Lung (tissue), 12 donors: ENCODE results near the gene ARHGAP15. TPM values are rescaled to one million over a fixed set of nuclear protein-coding genes. Genes with fewer than 3 reads are reported as not detected.
A peak's percentile ranks its signal among the peaks of the same experiment; 100 is the strongest.

ENCODE experiments used
- ATAC-seq: fragments of 200-7000 bp; cut with Tn5 transposase; one replicate; pipeline ENCODE4 v1.9.1; 2020; ENCODE audit warnings: moderate number of reproducible peaks; ENCODE audit not compliant: insufficient read depth, low FRiP score
- DNase-seq, 3 donors: peaks; one replicate each; pipeline ENCODE4 v3.0.0-alpha.2; 2013 to 2017
- H3K27ac ChIP-seq, 2 donors: one replicate each; pipeline ENCODE4 v1.5.1; 2013; ENCODE audit warnings: mild to moderate bottlenecking in 2 of 2, moderate library complexity in 2 of 2, control low read depth in 1 of 2, inconsistent platforms in 1 of 2, low read depth in 1 of 2, low read length in 1 of 2
- H3K27me3 ChIP-seq, 3 donors: one replicate each; pipeline ENCODE4 v1.5.1; 2013; ENCODE audit warnings: low read length in 2 of 3; ENCODE audit not compliant: control insufficient read depth in 3 of 3, insufficient read depth in 3 of 3
- H3K36me3 ChIP-seq, 4 donors: one replicate each; pipeline ENCODE4 v1.5.1; 2013; ENCODE audit warnings: low read length in 4 of 4, mild to moderate bottlenecking in 1 of 4, moderate library complexity in 1 of 4; ENCODE audit not compliant: control insufficient read depth in 4 of 4, insufficient read depth in 4 of 4
- H3K4me1 ChIP-seq, 5 donors: one replicate each; pipeline ENCODE4 v1.5.1; 2013; ENCODE audit warnings: low read length in 5 of 5, mild to moderate bottlenecking in 2 of 5, moderate library complexity in 1 of 5; ENCODE audit not compliant: control insufficient read depth in 5 of 5, insufficient read depth in 5 of 5
- H3K4me3 ChIP-seq: one replicate; pipeline ENCODE4 v1.5.1; 2013; ENCODE audit warnings: mild to moderate bottlenecking, control low read depth, moderate library complexity
- H3K9ac ChIP-seq, 2 donors: one replicate each; pipeline ENCODE4 v1.5.1; 2013; ENCODE audit warnings: low read length in 2 of 2, control low read depth in 1 of 2; ENCODE audit not compliant: insufficient read depth in 1 of 2
- H3K9me3 ChIP-seq, 4 donors: one replicate each; pipeline ENCODE4 v1.5.1; 2013; ENCODE audit warnings: low read length in 3 of 4, mild to moderate bottlenecking in 1 of 4, moderate library complexity in 1 of 4; ENCODE audit not compliant: control insufficient read depth in 4 of 4, insufficient read depth in 3 of 4
- WGBS, 2 donors: extraction: QIAGEN DNeasy Blood & Tissue Kit; methylation state at CpG; one replicate each; pipeline ENCODE4 v1.1.7; 2013; 5-methylcytosine and 5-hydroxymethylcytosine counted together
- polyA plus RNA-seq, 2 donors: library from polyadenylated mRNA; stranded (reverse); fragments of 200-250 nt; gene quantifications; one replicate each; pipeline ENCODE4 v1.2.1, GENCODE V29; 2013
- total RNA-seq, 2 donors: library from RNA; depleted of rRNA in 1 of 2; stranded (reverse); fragments of >200 nt in 1 of 2; gene quantifications; one replicate each; pipeline ENCODE4 v1.2.1, GENCODE V29; 2014 to 2021
- TF ChIP-seq, protein P1 (sequence below): IDR thresholded peaks from 2 replicates; pipeline ENCODE4 v1.5.1; 2012; ENCODE audit warnings: mild to moderate bottlenecking; ENCODE audit errors: control extremely low read depth, extremely low read depth
- donor health status: control.
- donor health status: control.
- donor health status: Bipolar disorder and iron deficiency.
- donor health status: healthy.
- donor health status: DM: yes; HTN: yes; CAD: no.

The ARHGAP15 gene
- total and polyA plus RNA-seq, 4 donors: 5.9 to 74.3 (median 13.2) TPM

GRCh38 chr2:143504397-143504796 lies 375.2 kb downstream of the ARHGAP15 start:
- WGBS, 2 donors: 94 to 97% methylated on average over 2 of the region's 2 CpGs
- TF ChIP-seq, protein P1, sequence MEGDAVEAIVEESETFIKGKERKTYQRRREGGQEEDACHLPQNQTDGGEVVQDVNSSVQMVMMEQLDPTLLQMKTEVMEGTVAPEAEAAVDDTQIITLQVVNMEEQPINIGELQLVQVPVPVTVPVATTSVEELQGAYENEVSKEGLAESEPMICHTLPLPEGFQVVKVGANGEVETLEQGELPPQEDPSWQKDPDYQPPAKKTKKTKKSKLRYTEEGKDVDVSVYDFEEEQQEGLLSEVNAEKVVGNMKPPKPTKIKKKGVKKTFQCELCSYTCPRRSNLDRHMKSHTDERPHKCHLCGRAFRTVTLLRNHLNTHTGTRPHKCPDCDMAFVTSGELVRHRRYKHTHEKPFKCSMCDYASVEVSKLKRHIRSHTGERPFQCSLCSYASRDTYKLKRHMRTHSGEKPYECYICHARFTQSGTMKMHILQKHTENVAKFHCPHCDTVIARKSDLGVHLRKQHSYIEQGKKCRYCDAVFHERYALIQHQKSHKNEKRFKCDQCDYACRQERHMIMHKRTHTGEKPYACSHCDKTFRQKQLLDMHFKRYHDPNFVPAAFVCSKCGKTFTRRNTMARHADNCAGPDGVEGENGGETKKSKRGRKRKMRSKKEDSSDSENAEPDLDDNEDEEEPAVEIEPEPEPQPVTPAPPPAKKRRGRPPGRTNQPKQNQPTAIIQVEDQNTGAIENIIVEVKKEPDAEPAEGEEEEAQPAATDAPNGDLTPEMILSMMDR: no peak
- Histone ChIP-seq H3K4me3 (no peak overlapping the region), H3K27me3 (no peaks in the 10 kb centered on the region), H3K9ac (no peak overlapping the region), H3K9me3 (no peaks in the 10 kb centered on the region), H3K36me3 (peaks cover 0 to 6% (median under 1%) of the 10 kb centered on the region in 4 donors), H3K27ac (peak overlapping the region in 1 of 2 donors; percentile 5), H3K4me1 (peaks cover 0 to 27% (median 9%) of the 10 kb centered on the region in 5 donors)
- ATAC-seq: no peak
- DNase-seq: no peak

DNA sequence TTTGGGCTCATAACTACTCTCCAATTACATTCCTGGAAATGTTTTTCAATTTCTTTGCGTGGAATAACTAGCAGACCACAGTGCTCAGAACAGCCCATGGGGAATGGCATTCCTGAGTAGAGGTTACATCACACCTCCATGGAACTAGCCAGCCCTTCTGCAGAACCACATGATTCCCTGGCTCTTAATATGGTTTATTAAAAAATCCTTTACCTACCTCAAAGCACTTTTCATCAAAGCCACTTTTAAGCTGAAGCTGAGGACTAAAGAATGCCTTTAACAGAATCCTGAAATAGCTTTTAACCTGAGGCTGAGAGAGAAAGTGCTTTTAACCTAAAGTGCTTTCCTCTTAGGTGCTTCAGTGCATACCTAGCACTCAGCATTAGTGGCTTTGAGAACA lies 376.3 kb downstream of the ARHGAP15 start:
- H3K36me3 ChIP-seq: peaks cover 0 to 6% (median under 1%) of the 10 kb centered on the region in 4 donors
- no peaks in the 10 kb centered on the region for H3K27me3 ChIP-seq
- no peaks in the 10 kb centered on the region for H3K9me3 ChIP-seq
- no peak overlapping the region for H3K27ac ChIP-seq
- DNase-seq: peak; percentile 33 to 80 (median 58)
- TF ChIP-seq, protein P1: no peak
- H3K4me3 ChIP-seq: no peak overlapping the region
- H3K4me1 ChIP-seq: peaks cover 0 to 20% (median 4%) of the 10 kb centered on the region in 5 donors
- ATAC-seq: peak; percentile 69
- WGBS, 2 donors: 71 to 85% methylated on average over 1 of the region's 1 CpG
- no peak overlapping the region for H3K9ac ChIP-seq

DNA sequence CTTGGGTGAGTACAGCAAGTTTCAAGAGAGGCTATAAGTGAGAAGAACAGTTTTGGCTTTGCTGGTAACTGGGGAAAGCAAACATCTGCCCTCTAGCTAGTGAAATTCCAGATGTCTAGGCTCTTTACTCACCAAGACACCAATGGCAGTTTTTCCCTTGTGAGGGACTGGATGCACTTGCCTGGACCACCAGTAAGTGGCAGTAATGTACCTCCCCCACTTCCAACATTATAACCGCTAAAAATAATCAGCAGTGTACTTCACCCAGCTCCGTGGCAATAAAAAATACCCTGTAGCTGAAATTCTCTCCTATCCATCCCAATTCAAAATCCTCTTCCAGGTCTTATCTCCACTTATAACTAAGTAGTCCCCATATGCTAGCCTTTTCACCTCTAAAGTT lies 383.9 kb downstream of the ARHGAP15 start:
- WGBS, 2 donors: 17 to 23% methylated on average over 2 of the region's 2 CpGs
- Histone ChIP-seq H3K4me1 (peaks cover 0 to 17% (median 5%) of the 10 kb centered on the region in 5 donors), H3K27me3 (no peaks in the 10 kb centered on the region), H3K27ac (no peak overlapping the region), H3K9me3 (no peaks in the 10 kb centered on the region), H3K4me3 (no peak overlapping the region), H3K36me3 (peaks cover 0 to 5% (median 1%) of the 10 kb centered on the region in 4 donors), H3K9ac (no peak overlapping the region)
- ATAC-seq: no peak
- DNase-seq: peak; percentile 70 to 94 (median 91)
- TF ChIP-seq, protein P1: peak; percentile 44

DNA sequence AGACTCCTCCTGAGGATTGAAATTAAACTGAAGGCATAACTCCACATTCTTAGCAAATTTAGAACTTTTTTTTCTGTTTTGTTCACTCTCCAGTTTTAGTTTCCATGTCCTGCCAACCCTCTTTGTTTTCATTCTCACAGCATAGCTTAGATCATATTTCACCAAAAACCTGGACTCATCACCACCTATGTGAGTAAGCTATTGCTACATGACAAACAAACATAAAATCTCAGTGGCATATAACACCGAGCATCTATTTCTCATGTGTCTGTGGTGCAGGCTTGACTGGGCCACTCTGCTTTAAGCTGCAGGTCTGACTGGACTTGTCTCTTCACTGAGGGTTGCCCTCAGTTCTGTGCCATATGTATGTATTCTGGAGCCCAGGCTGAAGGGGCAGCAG lies 385.2 kb downstream of the ARHGAP15 start:
- ATAC-seq (no peak), DNase-seq (no peak)
- Histone ChIP-seq H3K27ac (peak overlapping the region in 1 of 2 donors; percentile 2), H3K36me3 (peaks cover 0 to 5% (median 1%) of the 10 kb centered on the region in 4 donors), H3K9me3 (no peaks in the 10 kb centered on the region), H3K27me3 (no peaks in the 10 kb centered on the region), H3K4me3 (no peak overlapping the region), H3K4me1 (peaks cover 0 to 13% (median 0%) of the 10 kb centered on the region in 5 donors), H3K9ac (no peak overlapping the region)
- TF ChIP-seq, protein P1: no peak
- WGBS, 2 donors: 0 to 79% methylated on average over 1 of the region's 1 CpG
